GM06990 (cell line): ENCODE measurements around the gene HELZ.
"Not testable (repeated sequence)": the region's sequence is repeated elsewhere in the genome, so short reads cannot be mapped to it uniquely, and the experiment has no call there.

Experiments
- DNase-seq: peaks from one replicate; pipeline ENCODE4 v3.0.0-alpha.2; 2011; ENCODE audit not compliant: insufficient read length; ENCODE audit errors: extremely low read depth
- H3K27me3 ChIP-seq: replicated peaks from 2 replicates; pipeline ENCODE4 v1.6.0; 2011; ENCODE audit warnings: low read length; ENCODE audit not compliant: control insufficient read depth, insufficient read depth
- H3K36me3 ChIP-seq: 2 replicates; pipeline ENCODE4 v1.5.1; 2011; ENCODE audit warnings: low read length; ENCODE audit not compliant: control insufficient read depth, insufficient read depth
- H3K4me3 ChIP-seq: replicated peaks from 2 replicates; pipeline ENCODE4 v1.5.1; 2011; ENCODE audit warnings: low read depth, mild to moderate bottlenecking, control low read depth, low read length
- TF ChIP-seq, protein P1 (sequence below): IDR thresholded peaks from 2 replicates; pipeline ENCODE4 v1.5.1; 2011; ENCODE audit warnings: low read length, control low read depth, mild to moderate bottlenecking, inconsistent platforms; ENCODE audit not compliant: insufficient read depth, poor library complexity, severe bottlenecking

Gene HELZ

GRCh38 chr17:67107811-67108775 is 136.9 kb downstream of the HELZ start:
- H3K27me3 ChIP-seq: no peaks in the 10 kb centered on the region
- TF ChIP-seq, protein P1, sequence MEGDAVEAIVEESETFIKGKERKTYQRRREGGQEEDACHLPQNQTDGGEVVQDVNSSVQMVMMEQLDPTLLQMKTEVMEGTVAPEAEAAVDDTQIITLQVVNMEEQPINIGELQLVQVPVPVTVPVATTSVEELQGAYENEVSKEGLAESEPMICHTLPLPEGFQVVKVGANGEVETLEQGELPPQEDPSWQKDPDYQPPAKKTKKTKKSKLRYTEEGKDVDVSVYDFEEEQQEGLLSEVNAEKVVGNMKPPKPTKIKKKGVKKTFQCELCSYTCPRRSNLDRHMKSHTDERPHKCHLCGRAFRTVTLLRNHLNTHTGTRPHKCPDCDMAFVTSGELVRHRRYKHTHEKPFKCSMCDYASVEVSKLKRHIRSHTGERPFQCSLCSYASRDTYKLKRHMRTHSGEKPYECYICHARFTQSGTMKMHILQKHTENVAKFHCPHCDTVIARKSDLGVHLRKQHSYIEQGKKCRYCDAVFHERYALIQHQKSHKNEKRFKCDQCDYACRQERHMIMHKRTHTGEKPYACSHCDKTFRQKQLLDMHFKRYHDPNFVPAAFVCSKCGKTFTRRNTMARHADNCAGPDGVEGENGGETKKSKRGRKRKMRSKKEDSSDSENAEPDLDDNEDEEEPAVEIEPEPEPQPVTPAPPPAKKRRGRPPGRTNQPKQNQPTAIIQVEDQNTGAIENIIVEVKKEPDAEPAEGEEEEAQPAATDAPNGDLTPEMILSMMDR: no peak
- DNase-seq: no peak
- no peak overlapping the region for H3K4me3 ChIP-seq
- H3K36me3 ChIP-seq: peaks cover 7% of the 10 kb centered on the region

DNA sequence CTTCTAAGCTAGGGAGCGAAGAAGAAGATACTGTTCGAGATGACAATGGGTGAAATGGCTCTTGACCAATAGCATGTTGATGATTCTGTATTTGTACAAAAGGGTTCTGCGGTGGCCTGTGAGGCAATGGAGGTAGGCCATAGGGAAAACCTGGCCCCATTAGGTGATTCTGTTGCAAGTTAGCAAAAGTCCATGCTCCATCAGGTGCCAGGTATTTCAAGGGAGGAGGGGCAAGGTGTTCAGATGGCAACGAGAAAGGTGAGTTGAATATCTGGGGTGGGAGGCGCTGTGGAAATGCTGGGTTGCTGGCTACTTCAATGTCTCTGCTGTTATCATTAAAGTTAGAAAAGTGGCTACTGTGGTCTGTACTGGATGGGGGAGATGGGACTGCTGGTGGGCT is 137.8 kb downstream of the HELZ start:
- TF ChIP-seq, protein P1: no peak
- DNase-seq: no peak
- peaks cover 7% of the 10 kb centered on the region for H3K36me3 ChIP-seq
- H3K27me3 ChIP-seq: no peaks in the 10 kb centered on the region
- H3K4me3 ChIP-seq: no peak overlapping the region

DNA sequence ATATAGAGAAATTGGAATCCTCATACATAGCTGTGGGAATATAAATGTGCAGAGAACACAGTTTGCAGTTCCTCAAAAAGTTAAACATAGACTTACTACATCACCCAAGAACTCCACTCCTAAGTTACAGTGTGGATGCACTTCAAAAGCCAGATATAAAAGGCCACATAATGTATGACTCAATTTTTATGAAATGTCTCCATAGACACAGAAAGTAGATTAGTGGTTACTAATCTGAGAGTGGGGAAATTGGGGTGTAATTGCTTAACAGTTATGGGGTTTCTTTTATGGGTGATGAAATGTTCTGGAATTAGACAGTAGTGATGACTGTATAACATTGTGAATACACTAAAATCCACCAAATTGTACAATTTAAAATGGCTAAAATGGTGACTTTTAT is 139.8 kb downstream of the HELZ start:
- Histone ChIP-seq H3K4me3 (no peak overlapping the region), H3K27me3 (no peaks in the 10 kb centered on the region), H3K36me3 (peaks cover 7% of the 10 kb centered on the region)
- no peak for DNase-seq
- TF ChIP-seq, protein P1: no peak

- DNase-seq, H3K36me3 ChIP-seq, H3K4me3 ChIP-seq, H3K27me3 ChIP-seq: not testable (repeated sequence)
Measured at GRCh38 chr17:67104641-67105040, 140.4 kb downstream of the HELZ start.

GRCh38 chr17:67098006-67098405 is 147.0 kb downstream of the HELZ start:
- H3K27me3 ChIP-seq: no peaks in the 10 kb centered on the region
- no peak overlapping the region for H3K4me3 ChIP-seq
- H3K36me3 ChIP-seq: peaks cover 1% of the 10 kb centered on the region; the same call in 1 of the 2 replicates
- TF ChIP-seq, protein P1: no peak
- no peak for DNase-seq

- H3K4me3 ChIP-seq: no peak overlapping the region
- peaks cover 1% of the 10 kb centered on the region; the same call in 1 of the 2 replicates for H3K36me3 ChIP-seq
- TF ChIP-seq, protein P1: no peak
- H3K27me3 ChIP-seq: no peaks in the 10 kb centered on the region
- no peak for DNase-seq
Measured at GRCh38 chr17:67096609-67097008, 148.4 kb downstream of the HELZ start.
